ENCODE measurements around the gene INO80E.

Gene INO80E

GRCh38 chr16:29977063-29977825 lies 18.8 kb upstream of the INO80E start:
- TF ChIP-seq, protein P1, sequence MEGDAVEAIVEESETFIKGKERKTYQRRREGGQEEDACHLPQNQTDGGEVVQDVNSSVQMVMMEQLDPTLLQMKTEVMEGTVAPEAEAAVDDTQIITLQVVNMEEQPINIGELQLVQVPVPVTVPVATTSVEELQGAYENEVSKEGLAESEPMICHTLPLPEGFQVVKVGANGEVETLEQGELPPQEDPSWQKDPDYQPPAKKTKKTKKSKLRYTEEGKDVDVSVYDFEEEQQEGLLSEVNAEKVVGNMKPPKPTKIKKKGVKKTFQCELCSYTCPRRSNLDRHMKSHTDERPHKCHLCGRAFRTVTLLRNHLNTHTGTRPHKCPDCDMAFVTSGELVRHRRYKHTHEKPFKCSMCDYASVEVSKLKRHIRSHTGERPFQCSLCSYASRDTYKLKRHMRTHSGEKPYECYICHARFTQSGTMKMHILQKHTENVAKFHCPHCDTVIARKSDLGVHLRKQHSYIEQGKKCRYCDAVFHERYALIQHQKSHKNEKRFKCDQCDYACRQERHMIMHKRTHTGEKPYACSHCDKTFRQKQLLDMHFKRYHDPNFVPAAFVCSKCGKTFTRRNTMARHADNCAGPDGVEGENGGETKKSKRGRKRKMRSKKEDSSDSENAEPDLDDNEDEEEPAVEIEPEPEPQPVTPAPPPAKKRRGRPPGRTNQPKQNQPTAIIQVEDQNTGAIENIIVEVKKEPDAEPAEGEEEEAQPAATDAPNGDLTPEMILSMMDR (IDR thresholded peaks at IDR 0.05; ENCODE audit: insufficient read depth, low read depth, low read length, missing control alignments) = no peak
- H3K4me3 ChIP-seq (ENCODE audit: low read depth, low read length) = no peak overlapping the region
- no peak for DNase-seq (ENCODE audit: low read depth)

- H3K4me3 ChIP-seq (ENCODE audit: low read depth, low read length) = no peak overlapping the region
- TF ChIP-seq, protein P1 (IDR thresholded peaks at IDR 0.05; ENCODE audit: insufficient read depth, low read depth, low read length, missing control alignments) = no peak
- no peak for DNase-seq (ENCODE audit: low read depth)
Observed at GRCh38 chr16:29978081-29978480, 18.0 kb upstream of the INO80E start.

- no peak for DNase-seq (ENCODE audit: low read depth)
- TF ChIP-seq, protein P1 (IDR thresholded peaks at IDR 0.05; ENCODE audit: insufficient read depth, low read depth, low read length, missing control alignments) = no peak
- H3K4me3 ChIP-seq (ENCODE audit: low read depth, low read length) = no peak overlapping the region
Observed at GRCh38 chr16:29978564-29979270, 17.3 kb upstream of the INO80E start.

GRCh38 chr16:29982560-29983419 lies 13.3 kb upstream of the INO80E start:
- TF ChIP-seq, protein P1 (IDR thresholded peaks at IDR 0.05; ENCODE audit: insufficient read depth, low read depth, low read length, missing control alignments) = no peak
- no peak overlapping the region for H3K4me3 ChIP-seq (ENCODE audit: low read depth, low read length)
- no peak for DNase-seq (ENCODE audit: low read depth)

DNA sequence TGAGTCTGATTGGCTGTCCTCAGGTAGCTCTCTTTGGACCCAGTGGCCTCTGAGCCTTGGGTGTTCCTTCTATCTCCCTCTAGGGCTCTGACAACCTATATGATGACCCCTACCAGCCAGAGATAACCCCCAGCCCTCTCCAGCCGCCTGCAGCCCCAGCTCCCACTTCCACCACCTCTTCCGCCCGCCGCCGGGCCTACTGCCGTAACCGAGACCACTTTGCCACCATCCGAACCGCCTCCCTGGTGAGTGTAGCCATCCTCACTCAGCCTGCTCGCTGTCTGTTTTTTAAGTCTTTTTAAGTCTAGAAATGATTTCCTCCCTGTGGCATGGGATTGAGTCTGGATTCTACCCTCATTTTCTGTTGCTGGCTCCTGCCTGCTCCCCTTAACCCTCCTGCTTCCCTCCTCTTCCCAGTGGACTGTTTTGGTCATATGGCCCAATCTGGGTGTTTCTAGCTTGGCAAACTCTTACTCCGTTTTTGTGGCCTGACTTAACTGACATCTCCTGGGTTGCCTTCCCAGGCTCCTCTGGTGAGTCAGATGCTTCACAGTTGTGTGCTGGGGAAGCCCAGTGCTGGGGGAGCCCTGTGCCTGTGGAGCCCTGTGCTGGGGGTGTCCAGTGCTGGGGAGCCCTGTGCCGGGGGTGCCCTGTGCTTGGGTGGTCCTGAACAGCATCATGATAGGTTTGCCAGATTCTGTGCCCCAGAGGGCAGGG lies 12.5 kb upstream of the INO80E start:
- DNase-seq (ENCODE audit: low read depth) = no peak
- TF ChIP-seq, protein P1 (IDR thresholded peaks at IDR 0.05; ENCODE audit: insufficient read depth, low read depth, low read length, missing control alignments) = no peak
- H3K4me3 ChIP-seq (ENCODE audit: low read depth, low read length) = no peak overlapping the region

DNA sequence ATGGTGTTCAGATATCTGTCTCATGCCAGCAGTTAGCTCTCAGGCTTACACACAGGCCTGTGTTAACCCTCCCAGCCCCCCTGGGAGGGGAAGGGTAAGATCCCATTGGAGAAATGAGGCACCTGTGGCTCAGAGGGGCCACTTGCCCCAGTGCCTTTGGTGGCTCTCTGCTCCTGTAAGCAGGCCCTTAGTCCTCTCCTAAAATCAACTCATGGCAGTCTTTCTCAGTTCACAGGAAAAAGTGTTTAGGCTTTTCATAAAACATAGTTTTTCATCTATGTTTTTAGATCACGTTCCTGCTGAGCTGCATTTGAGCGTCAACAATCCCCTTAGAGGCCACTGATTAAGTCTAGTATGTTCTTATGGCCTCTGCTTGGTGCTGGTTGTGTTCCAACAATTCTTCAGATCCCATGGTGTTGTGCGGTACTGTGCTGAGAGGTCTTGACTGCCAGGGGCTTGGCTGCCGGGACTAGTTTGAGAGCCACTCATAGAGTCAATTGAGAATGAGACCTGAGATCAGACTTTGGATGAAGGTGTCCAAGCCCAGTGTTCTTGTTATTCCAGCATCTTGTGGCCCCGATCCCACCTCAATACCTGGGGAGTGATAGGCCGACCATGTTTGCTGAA lies 11.8 kb upstream of the INO80E start:
- no peak for DNase-seq (ENCODE audit: low read depth)
- TF ChIP-seq, protein P1 (IDR thresholded peaks at IDR 0.05; ENCODE audit: insufficient read depth, low read depth, low read length, missing control alignments) = no peak
- H3K4me3 ChIP-seq (ENCODE audit: low read depth, low read length) = no peak overlapping the region

All from GM12865 (cell line).